HG02571 (cell line): ENCODE results near the gene ZFP82.

Source experiments
- ATAC-seq: cut with Tn5 transposase; IDR thresholded peaks from one replicate; pipeline ENCODE4 v1.9.1; 2021; ENCODE audit warnings: mild to moderate bottlenecking, moderate library complexity; ENCODE audit not compliant: unreplicated experiment

The ZFP82 gene

DNA sequence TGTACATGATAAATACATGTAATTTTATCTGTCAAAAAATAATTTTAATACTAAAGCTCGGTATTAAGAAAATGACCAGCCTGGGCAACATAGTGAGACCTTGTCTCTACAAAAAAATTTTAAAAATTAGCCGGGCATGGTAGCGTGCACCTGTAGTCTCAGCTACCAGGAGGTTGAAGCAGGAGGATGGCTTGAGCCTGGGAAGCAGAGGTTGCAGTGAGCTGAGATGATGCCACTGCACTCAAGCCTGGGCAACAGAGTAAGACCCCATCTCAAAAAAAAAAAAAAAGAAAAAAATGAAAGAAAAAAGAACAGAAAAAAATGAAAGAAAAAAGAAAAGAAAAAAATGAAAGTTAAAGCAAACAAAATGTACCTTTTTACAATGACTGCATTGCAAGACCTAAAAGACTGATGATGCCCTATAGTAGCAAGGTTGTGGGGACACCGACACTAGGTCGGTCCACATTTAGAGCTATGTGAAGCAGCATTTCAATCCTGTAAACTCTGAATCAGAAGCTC lies 44.7 kb downstream of the ZFP82 start:
- ATAC-seq: no peak

DNA sequence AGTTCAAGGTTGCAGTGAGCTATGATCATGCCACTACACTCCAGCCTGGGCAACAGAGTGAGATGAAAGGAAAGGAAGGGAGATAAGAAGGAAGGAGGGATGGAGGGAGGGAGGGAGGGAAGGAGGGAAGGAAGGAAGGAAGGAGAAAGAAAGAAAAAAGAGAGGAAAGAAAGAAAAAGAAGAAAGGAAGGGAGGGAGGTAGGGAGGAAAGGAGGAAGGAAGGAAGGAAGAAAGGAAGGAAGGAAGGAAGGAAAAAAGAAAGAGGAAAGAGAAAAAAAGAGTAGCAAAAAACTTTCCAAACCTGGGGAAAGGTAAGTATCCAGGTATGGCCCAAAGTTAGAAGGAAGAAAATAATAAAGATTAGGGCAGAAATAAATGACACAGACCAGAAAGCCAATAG lies 46.6 kb downstream of the ZFP82 start:
- no peak for ATAC-seq

- no peak for ATAC-seq
These were observed 54.6 kb downstream of the ZFP82 start for GRCh38 chr19:36363845-36364244.
